Natural killer cell (primary cell): ENCODE data around the gene MAPKAP1. TPM values are rescaled to one million over a fixed set of nuclear protein-coding genes. Genes with fewer than 3 reads are reported as not detected.

ENCODE experiments used
- ATAC-seq, 3 donors: fragments of 150-1000 bp in 2 of 3; fragments of 200-7000 bp in 1 of 3; cut with Tn5 transposase; 1 replicate in 1 of 3; 2 replicates in 2 of 3; pipeline ENCODE4 v1.10.0; 2021; ENCODE audit warnings: mild to moderate bottlenecking in 2 of 3, moderate library complexity in 2 of 3
- DNase-seq, 2 donors: peaks; one replicate each; pipeline versions ENCODE4 v3.0.0 to v3.0.0-alpha.2; 2013 to 2021; ENCODE audit warnings: mixed read lengths in 1 of 2
- H3K27ac ChIP-seq: one replicate; pipeline ENCODE4 v1.5.1; 2013; ENCODE audit warnings: mild to moderate bottlenecking, low read length
- H3K27me3 ChIP-seq: one replicate; pipeline ENCODE4 v1.6.1; 2013; ENCODE audit warnings: low read length; ENCODE audit not compliant: control insufficient read depth, insufficient read depth
- H3K36me3 ChIP-seq: one replicate; pipeline ENCODE4 v1.6.1; 2013; ENCODE audit warnings: low read length; ENCODE audit not compliant: control insufficient read depth, insufficient read depth
- H3K4me1 ChIP-seq: one replicate; pipeline ENCODE4 v1.6.1; 2013; ENCODE audit warnings: low read length; ENCODE audit not compliant: control insufficient read depth, insufficient read depth
- H3K4me3 ChIP-seq: one replicate; pipeline ENCODE4 v1.5.1; 2013; ENCODE audit warnings: low read length
- H3K9me3 ChIP-seq: one replicate; pipeline ENCODE4 v1.6.1; 2013; ENCODE audit warnings: low read length; ENCODE audit not compliant: control insufficient read depth, insufficient read depth
- H3K27ac Mint-ChIP-seq, 2 donors: one replicate each; pipeline ENCODE4 v1.8.0; 2022; ENCODE audit warnings: mild to moderate bottlenecking in 2 of 2, mixed read lengths in 2 of 2, moderate library complexity in 1 of 2
- H3K27me3 Mint-ChIP-seq, 2 donors: one replicate each; pipeline ENCODE4 v1.8.0; 2022; ENCODE audit warnings: low read depth in 2 of 2, mixed read lengths in 2 of 2
- H3K36me3 Mint-ChIP-seq: one replicate; pipeline ENCODE4 v1.8.0; 2022; ENCODE audit warnings: mixed read lengths
- H3K4me1 Mint-ChIP-seq, 2 donors: one replicate each; pipeline ENCODE4 v1.8.0; 2022; ENCODE audit warnings: mixed read lengths in 2 of 2
- H3K4me3 Mint-ChIP-seq: one replicate; pipeline ENCODE4 v1.8.0; 2022; ENCODE audit warnings: mild to moderate bottlenecking, moderate library complexity, mixed read lengths
- H3K9me3 Mint-ChIP-seq, 2 donors: one replicate each; pipeline ENCODE4 v1.8.0; 2022; ENCODE audit warnings: mixed read lengths in 2 of 2
- CTCF ChIP-seq: fragments of 200-600 bp; IDR thresholded peaks from one replicate; pipeline ENCODE4 v1.8.0; 2022; ENCODE audit warnings: antibody characterized with exemption
- WGBS: methylation state at CpG from one replicate; pipeline ENCODE4 v1.1.7; 2013; ENCODE audit warnings: missing lambda C conversion rate; ENCODE audit not compliant: insufficient coverage; 5-methylcytosine and 5-hydroxymethylcytosine counted together
- intact Hi-C: fragments of 100-400 bp; cut with micrococcal nuclease; formaldehyde crosslinking; loops from one replicate; pipeline ENCODE4 v1.14.2; 2022
- total RNA-seq, 4 donors: library from RNA; stranded (reverse); fragments of 120-200 nt in 1 of 4; gene quantifications; one replicate each; pipeline versions ENCODE4 v1.2.3 to v1.2.4, GENCODE V29; 2013 to 2022

Gene MAPKAP1
- total RNA-seq, 3 donors from 2014 or later (not counting 1 experiment from before 2014, with no cell fraction given) = 51.1 to 73.0 (median 58.8) TPM

GRCh38 chr9:125483697-125484096 lies 223.3 kb downstream of the MAPKAP1 start:
- Mint-ChIP-seq H3K27me3 (no peaks in the 10 kb centered on the region), H3K27ac (no peak overlapping the region), H3K36me3 (no peaks in the 10 kb centered on the region), H3K9me3 (no peaks in the 10 kb centered on the region), H3K4me1 (peaks cover 6 to 8% of the 10 kb centered on the region in 2 donors), H3K4me3 (no peak overlapping the region)
- no peak for TF ChIP-seq CTCF
- Histone ChIP-seq H3K4me1 (no peaks in the 10 kb centered on the region), H3K27ac (no peak overlapping the region), H3K9me3 (no peaks in the 10 kb centered on the region), H3K4me3 (no peak overlapping the region), H3K27me3 (no peaks in the 10 kb centered on the region), H3K36me3 (peaks cover 15% of the 10 kb centered on the region)
- no peak for DNase-seq
- intact Hi-C loops = no loop called here
- ATAC-seq = no peak
- 100% methylated on average over 1 of the region's 2 CpGs for WGBS

- no peaks in the 10 kb centered on the region for H3K27me3 ChIP-seq
- Mint-ChIP-seq H3K36me3 (peaks cover 6% of the 10 kb centered on the region), H3K27ac (no peak overlapping the region), H3K9me3 (no peaks in the 10 kb centered on the region), H3K4me3 (no peak overlapping the region), H3K4me1 (no peaks in the 10 kb centered on the region), H3K27me3 (no peaks in the 10 kb centered on the region)
- WGBS = 98% methylated on average over 7 of the region's 7 CpGs
- intact Hi-C loops = no loop called here
- no peaks in the 10 kb centered on the region for H3K9me3 ChIP-seq
- no peaks in the 10 kb centered on the region for H3K4me1 ChIP-seq
- ATAC-seq = no peak
- no peak for DNase-seq
- no peak overlapping the region for H3K27ac ChIP-seq
- H3K36me3 ChIP-seq = peaks cover 15% of the 10 kb centered on the region
- no peak for TF ChIP-seq CTCF
- H3K4me3 ChIP-seq = no peak overlapping the region
These were observed 227.0 kb downstream of the MAPKAP1 start for GRCh38 chr9:125479846-125480615.

GRCh38 chr9:125477089-125477544 lies 229.9 kb downstream of the MAPKAP1 start:
- H3K9me3 Mint-ChIP-seq = no peaks in the 10 kb centered on the region
- WGBS = 98% methylated on average over 5 of the region's 5 CpGs
- Histone ChIP-seq H3K27ac (no peak overlapping the region), H3K4me1 (no peaks in the 10 kb centered on the region), H3K36me3 (peaks cover 9% of the 10 kb centered on the region), H3K27me3 (no peaks in the 10 kb centered on the region), H3K4me3 (no peak overlapping the region), H3K9me3 (no peaks in the 10 kb centered on the region)
- peaks cover 6% of the 10 kb centered on the region for H3K36me3 Mint-ChIP-seq
- H3K4me3 Mint-ChIP-seq = no peak overlapping the region
- TF ChIP-seq CTCF = no peak
- DNase-seq (no peak), ATAC-seq (no peak)
- no peaks in the 10 kb centered on the region for H3K27me3 Mint-ChIP-seq
- no peaks in the 10 kb centered on the region for H3K4me1 Mint-ChIP-seq
- H3K27ac Mint-ChIP-seq = no peak overlapping the region
- intact Hi-C loops = no loop called here

DNA sequence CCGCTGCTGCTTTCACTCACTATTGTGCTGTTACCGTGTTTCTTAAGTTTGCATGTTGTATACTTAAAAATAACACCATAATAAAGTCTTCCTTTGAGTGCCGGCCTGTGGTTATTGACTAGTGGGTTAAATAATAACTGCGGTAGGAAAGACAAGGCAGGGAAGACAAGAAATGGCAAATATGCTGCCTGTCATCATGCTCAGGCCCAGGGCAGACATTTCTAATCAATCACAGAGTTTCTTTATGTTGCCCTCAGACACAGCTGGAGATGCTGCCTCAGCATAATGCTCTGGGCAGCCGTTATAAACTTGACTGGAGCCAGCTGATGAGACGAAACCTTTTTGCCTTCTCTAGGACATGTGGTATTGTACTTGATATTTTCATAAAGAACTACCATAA lies 230.4 kb downstream of the MAPKAP1 start:
- intact Hi-C loops = no loop called here
- no peaks in the 10 kb centered on the region for H3K4me1 Mint-ChIP-seq
- Histone ChIP-seq H3K27me3 (no peaks in the 10 kb centered on the region), H3K36me3 (peaks cover 9% of the 10 kb centered on the region), H3K4me3 (no peak overlapping the region), H3K4me1 (no peaks in the 10 kb centered on the region), H3K9me3 (no peaks in the 10 kb centered on the region), H3K27ac (no peak overlapping the region)
- TF ChIP-seq CTCF = no peak
- H3K4me3 Mint-ChIP-seq = no peak overlapping the region
- DNase-seq = no peak
- no peaks in the 10 kb centered on the region for H3K9me3 Mint-ChIP-seq
- no peaks in the 10 kb centered on the region for H3K27me3 Mint-ChIP-seq
- no peak for ATAC-seq
- WGBS = 96% methylated on average over 5 of the region's 6 CpGs
- H3K36me3 Mint-ChIP-seq = peaks cover 6% of the 10 kb centered on the region
- no peak overlapping the region for H3K27ac Mint-ChIP-seq
